ENCODE data around the gene ARMC3.
"Not testable (repeated sequence)": the region's sequence is repeated elsewhere in the genome, so short reads cannot be mapped to it uniquely, and the experiment has no call there.

ARMC3 gene, protein sequence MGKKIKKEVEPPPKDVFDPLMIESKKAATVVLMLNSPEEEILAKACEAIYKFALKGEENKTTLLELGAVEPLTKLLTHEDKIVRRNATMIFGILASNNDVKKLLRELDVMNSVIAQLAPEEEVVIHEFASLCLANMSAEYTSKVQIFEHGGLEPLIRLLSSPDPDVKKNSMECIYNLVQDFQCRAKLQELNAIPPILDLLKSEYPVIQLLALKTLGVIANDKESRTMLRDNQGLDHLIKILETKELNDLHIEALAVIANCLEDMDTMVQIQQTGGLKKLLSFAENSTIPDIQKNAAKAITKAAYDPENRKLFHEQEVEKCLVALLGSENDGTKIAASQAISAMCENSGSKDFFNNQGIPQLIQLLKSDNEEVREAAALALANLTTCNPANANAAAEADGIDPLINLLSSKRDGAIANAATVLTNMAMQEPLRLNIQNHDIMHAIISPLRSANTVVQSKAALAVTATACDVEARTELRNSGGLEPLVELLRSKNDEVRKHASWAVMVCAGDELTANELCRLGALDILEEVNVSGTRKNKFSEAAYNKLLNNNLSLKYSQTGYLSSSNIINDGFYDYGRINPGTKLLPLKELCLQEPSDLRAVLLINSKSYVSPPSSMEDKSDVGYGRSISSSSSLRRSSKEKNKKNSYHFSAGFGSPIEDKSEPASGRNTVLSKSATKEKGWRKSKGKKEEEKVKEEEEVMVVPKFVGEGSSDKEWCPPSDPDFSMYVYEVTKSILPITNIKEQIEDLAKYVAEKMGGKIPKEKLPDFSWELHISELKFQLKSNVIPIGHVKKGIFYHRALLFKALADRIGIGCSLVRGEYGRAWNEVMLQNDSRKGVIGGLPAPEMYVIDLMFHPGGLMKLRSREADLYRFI

GRCh38 chr10:22927661-22928403, at the start of gene ARMC3:
Gene ARMC3 (plus strand): TSS chr10:22928053. CDS start chr10:22931997, 3,944 bp downstream.
- peak; percentile 87 for DNase-seq

GRCh38 chr10:22891797-22892196, 36.1 kb upstream of the ARMC3 start:
- DNase-seq: no peak

DNA sequence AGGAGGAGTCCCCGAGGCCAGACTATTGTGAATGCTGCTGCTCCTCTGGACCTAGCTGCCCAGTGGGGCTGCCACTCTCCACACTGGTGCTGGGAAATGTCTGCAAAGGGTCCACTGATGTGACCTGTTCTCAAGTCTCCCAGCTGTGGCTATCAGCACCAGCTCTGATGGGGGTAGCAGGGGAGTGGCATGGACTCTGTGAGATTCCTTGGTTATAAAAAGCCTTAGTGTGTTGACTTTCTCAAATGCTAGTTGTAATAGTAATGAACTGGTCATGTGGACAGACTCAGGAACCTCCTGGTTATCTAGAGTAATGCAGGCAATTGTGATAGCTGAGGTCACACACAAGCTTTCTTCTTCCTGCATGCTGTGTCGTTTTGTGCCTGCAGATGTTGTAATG, 34.1 kb upstream of the ARMC3 start:
- no peak for DNase-seq

DNA sequence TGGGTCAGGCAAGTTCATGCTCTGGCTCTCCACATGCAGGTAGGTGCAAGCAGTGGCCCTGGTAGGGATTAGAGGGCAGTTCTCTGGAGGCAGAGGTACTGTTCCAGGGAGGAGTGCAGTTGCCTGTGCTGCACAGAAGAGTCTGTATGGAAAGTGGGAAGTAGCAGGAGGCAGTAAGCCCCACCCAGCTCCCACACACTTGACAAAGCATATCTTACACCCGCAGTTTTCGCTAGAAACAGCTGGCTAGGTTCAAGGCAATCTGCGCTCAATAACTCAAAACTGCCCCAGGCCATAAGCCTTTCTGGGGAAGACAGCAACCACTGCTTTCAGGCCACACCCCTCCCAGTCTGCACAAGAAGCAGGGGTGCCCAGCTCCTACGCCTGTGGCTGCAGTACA, 33.1 kb upstream of the ARMC3 start:
- no peak for DNase-seq

DNA sequence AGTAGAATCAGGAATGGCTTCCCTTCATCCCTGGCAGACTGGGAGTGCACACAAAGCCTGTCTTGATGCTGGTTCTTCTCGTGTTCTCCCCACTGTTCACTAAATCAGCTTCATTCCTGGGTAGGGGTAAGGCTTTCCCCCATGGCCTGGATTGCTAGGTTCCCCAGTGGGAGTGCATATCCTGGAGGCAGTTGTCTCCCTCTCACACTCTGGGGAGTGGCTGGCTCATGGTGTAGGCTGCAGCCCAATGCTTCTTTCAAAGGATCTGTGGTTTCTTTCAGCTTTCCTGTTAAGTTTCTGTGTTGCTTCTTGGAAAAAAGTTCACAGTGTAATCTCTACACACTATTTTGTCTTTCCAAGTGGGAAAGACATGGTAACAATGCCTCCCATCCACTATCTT, 32.6 kb upstream of the ARMC3 start:
- no peak for DNase-seq

DNA sequence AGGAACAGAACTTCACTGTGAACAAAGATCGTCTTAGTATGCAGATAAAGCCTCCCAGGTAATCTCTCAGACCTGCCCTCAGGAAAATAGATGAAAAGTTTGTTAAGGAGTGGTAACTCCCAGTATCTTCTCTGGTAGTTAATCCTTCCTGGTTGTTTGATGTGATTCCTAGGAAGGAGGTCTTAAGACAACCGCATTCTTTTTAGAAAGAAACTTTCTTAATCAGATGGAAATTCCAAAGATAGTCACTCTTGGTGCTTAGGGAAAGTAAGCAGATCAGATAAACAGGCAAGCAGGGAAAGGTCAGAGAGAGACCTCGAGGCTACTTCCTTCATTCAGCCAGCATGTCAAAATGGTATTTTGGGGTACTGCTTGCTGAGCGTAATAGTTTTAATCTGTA, 30.5 kb upstream of the ARMC3 start:
- DNase-seq: no peak

DNA sequence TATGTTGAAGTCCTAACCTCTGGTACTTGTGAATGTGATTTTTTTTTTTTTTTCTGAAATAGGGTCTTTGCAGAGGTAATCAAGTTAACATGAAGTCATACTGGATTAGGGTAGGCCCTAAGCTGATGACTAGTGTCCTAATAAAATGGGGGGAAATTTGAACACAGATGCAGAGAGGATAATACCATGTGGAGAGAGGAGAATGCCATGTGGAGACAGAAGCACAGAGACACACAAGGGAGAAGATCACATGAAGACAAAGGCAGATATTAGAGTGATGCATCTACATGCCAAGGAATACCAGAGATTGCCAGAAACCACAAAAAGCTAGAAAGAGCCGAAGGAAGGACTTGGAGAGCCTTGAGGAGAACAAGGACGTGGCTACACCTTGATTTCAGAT, 28.5 kb upstream of the ARMC3 start:
- DNase-seq: no peak

- DNase-seq: no peak
These were observed 28.1 kb upstream of the ARMC3 start for GRCh38 chr10:22899775-22900174.

GRCh38 chr10:22900841-22901601, 26.8 kb upstream of the ARMC3 start:
- DNase-seq: no peak

GRCh38 chr10:22902147-22902546, 25.7 kb upstream of the ARMC3 start:
- DNase-seq: not testable (repeated sequence)

DNA sequence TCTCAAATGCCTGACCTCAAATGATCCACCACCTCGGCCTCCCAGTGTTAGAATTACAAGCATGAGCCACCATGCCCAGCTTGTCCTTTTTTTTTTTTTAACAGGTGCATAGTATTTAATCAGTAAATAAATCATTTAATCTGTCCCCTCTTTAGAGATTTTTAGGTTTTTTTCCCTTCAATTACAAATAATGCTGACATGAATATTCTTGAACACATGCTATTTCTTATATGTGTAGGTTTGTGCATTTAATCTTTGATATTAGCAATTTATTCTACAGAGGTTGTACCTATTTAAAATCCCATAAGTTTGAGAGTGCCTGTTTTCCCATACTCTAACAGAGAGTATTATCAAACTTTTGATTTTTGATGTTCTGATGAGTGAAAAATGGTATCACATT, 24.2 kb upstream of the ARMC3 start:
- DNase-seq: no peak

- no peak for DNase-seq
These were observed 21.1 kb upstream of the ARMC3 start for GRCh38 chr10:22906767-22907166.

- no peak for DNase-seq
These were observed 19.0 kb upstream of the ARMC3 start for GRCh38 chr10:22908837-22909236.

- not testable (repeated sequence) for DNase-seq
These were observed 18.2 kb upstream of the ARMC3 start for GRCh38 chr10:22909673-22910072.

DNA sequence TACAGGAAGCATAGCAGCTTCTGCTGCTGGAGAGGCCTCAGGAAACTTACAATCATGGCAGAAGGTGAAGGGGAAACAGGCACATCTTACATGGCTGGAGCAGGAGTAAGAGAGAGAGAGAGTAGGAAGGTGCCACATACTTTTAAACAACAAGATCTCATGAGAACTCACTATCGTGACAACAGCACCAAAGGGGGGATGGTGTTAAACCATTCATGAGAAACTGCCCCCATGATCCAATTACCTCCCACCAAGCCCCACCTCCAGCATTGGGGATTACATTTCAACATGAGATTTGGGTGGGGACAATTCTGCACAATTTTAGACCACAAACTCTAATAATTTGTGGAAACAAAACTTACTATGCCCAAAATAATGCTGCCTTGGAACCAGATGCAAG, 16.8 kb upstream of the ARMC3 start:
- no peak for DNase-seq

GRCh38 chr10:22911889-22912762, 15.7 kb upstream of the ARMC3 start:
- DNase-seq: no peak

DNA sequence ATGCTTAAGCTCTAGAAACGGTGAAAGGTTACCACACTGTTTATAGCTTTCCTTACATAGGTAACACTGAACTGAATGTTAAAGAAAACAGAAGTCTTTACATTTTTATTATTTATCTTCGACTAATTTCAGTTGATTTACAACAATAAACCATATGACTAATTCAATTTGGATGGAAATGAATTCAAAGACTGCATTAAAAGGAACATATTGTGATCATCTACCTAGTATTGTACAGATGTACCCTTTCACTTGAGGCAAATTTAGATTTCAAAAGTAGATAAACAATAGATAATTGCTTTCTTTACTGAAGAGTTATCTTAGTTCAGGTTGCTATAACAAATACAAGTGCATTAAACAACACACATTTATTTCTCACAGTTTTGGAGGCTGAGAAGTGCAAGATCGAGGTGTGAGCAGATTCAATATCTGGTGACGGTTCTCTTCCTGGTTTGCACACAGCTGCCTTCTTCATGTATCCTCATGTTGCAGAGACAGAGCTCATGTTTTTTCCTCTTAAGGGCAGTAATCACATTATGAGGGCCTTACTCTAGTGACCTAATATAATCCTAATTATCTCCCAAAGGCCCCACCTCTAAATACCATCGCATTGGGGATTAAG, 15.0 kb upstream of the ARMC3 start:
- DNase-seq: no peak

DNA sequence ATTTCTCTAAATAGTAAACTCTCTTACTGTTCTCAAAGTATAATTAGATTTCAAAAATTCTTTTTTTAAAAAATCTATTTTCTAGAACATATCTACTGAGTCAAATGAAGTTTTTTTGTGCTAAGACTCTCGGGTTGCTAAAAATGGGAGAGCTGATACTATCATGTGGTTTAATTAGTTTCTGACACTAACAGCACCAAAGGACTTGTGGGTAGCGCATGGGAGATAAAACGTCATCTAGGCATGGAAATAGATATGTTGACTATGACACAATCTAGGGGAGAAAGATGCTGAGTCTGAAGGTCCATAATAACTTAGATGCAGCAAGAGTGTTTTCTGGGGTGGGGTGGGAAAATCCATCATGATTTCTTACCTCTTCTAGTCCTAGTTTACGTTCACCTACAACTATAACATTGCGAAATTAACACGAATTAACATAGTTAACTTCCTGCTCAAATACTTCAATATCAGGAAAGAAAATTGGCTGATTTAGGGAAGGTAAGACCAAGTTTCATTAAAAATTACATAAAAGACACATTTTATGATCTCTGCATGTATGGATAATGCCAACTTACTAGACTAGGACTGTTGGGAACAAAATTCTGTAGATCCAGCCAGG, 14.3 kb upstream of the ARMC3 start:
- DNase-seq: no peak

- no peak for DNase-seq
These were observed 12.5 kb upstream of the ARMC3 start for GRCh38 chr10:22915314-22915713.

- no peak for DNase-seq
These were observed 2.8 kb upstream of the ARMC3 start for GRCh38 chr10:22925088-22925487.

- no peak for DNase-seq
These were observed 687 bp upstream of the ARMC3 start for GRCh38 chr10:22927166-22927565.
